CD4-positive, alpha-beta T cell (primary cell): ENCODE results near the gene GJA9. TPM values are rescaled to one million over a fixed set of nuclear protein-coding genes. Genes with fewer than 3 reads are reported as not detected.
A peak's percentile ranks its signal among the peaks of the same experiment; 100 is the strongest.

Experiments
- ATAC-seq: fragments of 200-7000 bp; cut with Tn5 transposase; one replicate; pipeline ENCODE4 v1.10.0; 2022; ENCODE audit warnings: mild to moderate bottlenecking; ENCODE audit not compliant: poor library complexity
- CTCF ChIA-PET: fragments of 350-600 bp; sonication (Branson Sonifier 250); formaldehyde crosslinking; loops from one replicate; lab custom pipeline; 2021; ENCODE audit warnings: antibody characterized with exemption, inconsistent platforms; lab: Charles Lee
- POLR2A ChIA-PET: fragments of 350-600 bp; sonication (Branson Sonifier 250); formaldehyde crosslinking; loops from one replicate; lab custom pipeline; 2021; ENCODE audit warnings: antibody characterized with exemption, inconsistent platforms; lab: Charles Lee
- DNase-seq, 14 experiments: peaks; one replicate each; pipeline ENCODE4 v3.0.0-alpha.2; 2013 to 2020; ENCODE audit warnings: mixed read lengths in 2 of 14
- H3K27ac ChIP-seq, 2 donors: one replicate each; pipeline versions ENCODE4 v1.5.1 to v1.7.0; 2013; ENCODE audit warnings: low read length in 2 of 2, low read depth in 1 of 2, mild to moderate bottlenecking in 1 of 2
- H3K27me3 ChIP-seq, 2 experiments: 1 replicate in 1 of 2; 2 replicates in 1 of 2; pipeline versions ENCODE4 v1.6.1 to v1.7.0; 2013; ENCODE audit warnings: low read length in 2 of 2, control low read depth in 1 of 2, mild to moderate bottlenecking in 1 of 2, moderate library complexity in 1 of 2; ENCODE audit not compliant: insufficient read depth in 2 of 2, control insufficient read depth in 1 of 2
- H3K36me3 ChIP-seq: one replicate; pipeline ENCODE4 v1.6.1; 2013; ENCODE audit warnings: low read length, control low read depth; ENCODE audit not compliant: insufficient read depth
- H3K4me1 ChIP-seq: one replicate; pipeline ENCODE4 v1.6.1; 2013; ENCODE audit warnings: low read length, control low read depth; ENCODE audit not compliant: insufficient read depth
- H3K4me3 ChIP-seq: one replicate; pipeline ENCODE4 v1.5.1; 2013; ENCODE audit warnings: mild to moderate bottlenecking, low read length, moderate library complexity
- H3K9me3 ChIP-seq, 2 experiments: 1 replicate in 1 of 2; 2 replicates in 1 of 2; pipeline versions ENCODE4 v1.6.1 to v1.7.0; 2013; ENCODE audit warnings: low read length in 2 of 2, mild to moderate bottlenecking in 2 of 2, control low read depth in 1 of 2, moderate library complexity in 1 of 2; ENCODE audit not compliant: control insufficient read depth in 1 of 2, insufficient read depth in 1 of 2
- H3K27ac Mint-ChIP-seq: one replicate; pipeline ENCODE4 v1.8.0; 2020; ENCODE audit warnings: mixed read lengths
- H3K27me3 Mint-ChIP-seq: one replicate; pipeline ENCODE4 v1.8.0; 2021; ENCODE audit warnings: mixed read lengths
- H3K36me3 Mint-ChIP-seq: one replicate; pipeline ENCODE4 v1.8.0; 2021; ENCODE audit warnings: low read depth, mixed read lengths
- H3K4me1 Mint-ChIP-seq: one replicate; pipeline ENCODE4 v1.8.0; 2021; ENCODE audit warnings: low read depth, mixed read lengths
- H3K4me3 Mint-ChIP-seq: one replicate; pipeline ENCODE4 v1.8.0; 2020; ENCODE audit warnings: mild to moderate bottlenecking, mixed read lengths
- H3K9me3 Mint-ChIP-seq: one replicate; pipeline ENCODE4 v1.8.0; 2020; ENCODE audit warnings: mixed read lengths
- CTCF ChIP-seq: fragments of 200-600 bp; IDR thresholded peaks from one replicate; pipeline ENCODE4 v1.8.0; 2022; ENCODE audit warnings: antibody characterized with exemption, mild to moderate bottlenecking
- intact Hi-C, 2 experiments: fragments of 100-400 bp; cut with DNase I in 1 of 2; cut with micrococcal nuclease in 1 of 2; formaldehyde crosslinking; loops; one replicate each; pipeline versions ENCODE4 v1.15.1 to v1.9.0; 2023 to 2025; cut with DNase I, micrococcal nuclease
- total RNA-seq, 174 experiments: library from RNA in 2 of 174; stranded (reverse) in 2 of 174; gene quantifications; one replicate each; pipeline ENCODE4 v1.2.3 and lab custom pipeline; 2021 to 2026

Gene GJA9
- total RNA-seq, 2 experiments from 2014 or later = not detected

- ATAC-seq (no peak), DNase-seq (no peak)
- Histone ChIP-seq H3K4me1 (peaks cover 17% of the 10 kb centered on the region), H3K27ac (no peak overlapping the region), H3K27me3 (no peaks in the 10 kb centered on the region), H3K36me3 (no peaks in the 10 kb centered on the region), H3K4me3 (no peak overlapping the region), H3K9me3 (no peaks in the 10 kb centered on the region)
- intact Hi-C loops = no loop called here
- Mint-ChIP-seq H3K27me3 (no peaks in the 10 kb centered on the region), H3K4me3 (peak overlapping the region; percentile 59), H3K4me1 (peaks cover 29% of the 10 kb centered on the region), H3K36me3 (peaks cover 10% of the 10 kb centered on the region), H3K9me3 (no peaks in the 10 kb centered on the region), H3K27ac (no peak overlapping the region)
- ChIA-PET POLR2A (interaction anchor here (1.4 kb wide), 1 partner anchor 150 kb away, joined by 3 read pairs; the partner anchor contains the start of gene NDUFS5), CTCF (no interaction called here)
- no peak for TF ChIP-seq CTCF
Observed at GRCh38 chr1:38875811-38876210, 5.6 kb downstream of the GJA9 start.

- Histone ChIP-seq H3K9me3 (no peaks in the 10 kb centered on the region), H3K27ac (peak within 1 kb of the TSS; percentile 13 to 73), H3K4me3 (peak within 1 kb of the TSS; percentile 71), H3K36me3 (no peaks in the 10 kb centered on the region), H3K4me1 (peaks cover 17% of the 10 kb centered on the region), H3K27me3 (no peaks in the 10 kb centered on the region)
- Mint-ChIP-seq H3K4me3 (peak within 1 kb of the TSS; percentile 93), H3K9me3 (no peaks in the 10 kb centered on the region), H3K27ac (peak within 1 kb of the TSS; percentile 90), H3K4me1 (peaks cover 34% of the 10 kb centered on the region), H3K27me3 (no peaks in the 10 kb centered on the region), H3K36me3 (peaks cover 14% of the 10 kb centered on the region)
- ATAC-seq (peak; percentile 99), DNase-seq (peak; percentile 94 to 99 (median 97))
- CTCF ChIA-PET = interaction anchor here (1.0 to 1.2 kb wide), 2 partner anchors 16 to 219 kb away, joined by 3 read pairs; no protein-coding TSS in a partner anchor
- POLR2A ChIA-PET = interaction anchor here (0.6 to 3.6 kb wide), 7 partner anchors 14 to 159 kb away, joined by 3 to 25 read pairs (median 4); partner anchors contain the start of genes NDUFS5 and RRAGC
- TF ChIP-seq CTCF = no peak
- intact Hi-C loops = loop anchor here (1.0 to 5.0 kb wide), 4 partner anchors 14 to 154 kb away; partner anchors contain the start of genes AKIRIN1 (in 2 of the 2), RRAGC (in 2 of the 2) and NDUFS5 (in 1 of the 2)
Observed at GRCh38 chr1:38873027-38873969, 8.1 kb downstream of the GJA9 start, which contains the start of gene MYCBP. Gene MYCBP, minus strand, starts transcription at chr1:38873348. Its CDS starts 43 bp downstream, at chr1:38873305.

- Histone ChIP-seq H3K9me3 (no peaks in the 10 kb centered on the region), H3K4me3 (peak overlapping the region; percentile 71), H3K36me3 (peaks cover 4% of the 10 kb centered on the region), H3K27ac (peak overlapping the region; percentile 13 to 73), H3K27me3 (no peaks in the 10 kb centered on the region), H3K4me1 (peaks cover 17% of the 10 kb centered on the region)
- ChIA-PET POLR2A (interaction anchor here (0.5 to 3.6 kb wide), 8 partner anchors 13 to 405 kb away, joined by 3 to 25 read pairs (median 6); partner anchors contain the start of genes NDUFS5 and RRAGC), CTCF (interaction anchor here (1.0 kb wide), 1 partner anchor 15 kb away, joined by 3 read pairs; no protein-coding TSS in a partner anchor)
- Mint-ChIP-seq H3K4me3 (peak overlapping the region; percentile 93), H3K4me1 (peaks cover 41% of the 10 kb centered on the region), H3K9me3 (no peaks in the 10 kb centered on the region), H3K36me3 (peaks cover 21% of the 10 kb centered on the region), H3K27me3 (no peaks in the 10 kb centered on the region), H3K27ac (peak overlapping the region; percentile 90)
- no peak for TF ChIP-seq CTCF
- peak in 11 of 14 experiments; percentile 8 to 55 (median 21) for DNase-seq
- intact Hi-C loops = loop anchor here (1.0 to 5.0 kb wide), 4 partner anchors 13 to 155 kb away; partner anchors contain the start of genes AKIRIN1 (in 2 of the 2), RRAGC (in 2 of the 2) and NDUFS5 (in 1 of the 2)
- peak; percentile 10 for ATAC-seq
Observed at GRCh38 chr1:38872401-38873026, 8.9 kb downstream of the GJA9 start.
